Activated CD4-positive, alpha-beta T cell treated with anti-CD3 and anti-CD28 coated beads, Interleukin-2, Interleukin-4, amounts not matched to agents 100 ng/mL and 50 ng/mL, durations not matched to agents 16 hours and 8 hours (primary cell): ENCODE data around the gene PUM1.
A peak's percentile ranks its signal among the peaks of the same experiment; 100 is the strongest.
"Not testable (repeated sequence)": the region's sequence is repeated elsewhere in the genome, so short reads cannot be mapped to it uniquely, and the experiment has no call there.

Experiments
- DNase-seq: peaks from one replicate; pipeline ENCODE4 v3.0.0-alpha.2; 2020; ENCODE audit warnings: low spot score

PUM1 gene

GRCh38 chr1:30995990-30996612 is 69.4 kb downstream of the PUM1 start:
- no peak for DNase-seq

DNA sequence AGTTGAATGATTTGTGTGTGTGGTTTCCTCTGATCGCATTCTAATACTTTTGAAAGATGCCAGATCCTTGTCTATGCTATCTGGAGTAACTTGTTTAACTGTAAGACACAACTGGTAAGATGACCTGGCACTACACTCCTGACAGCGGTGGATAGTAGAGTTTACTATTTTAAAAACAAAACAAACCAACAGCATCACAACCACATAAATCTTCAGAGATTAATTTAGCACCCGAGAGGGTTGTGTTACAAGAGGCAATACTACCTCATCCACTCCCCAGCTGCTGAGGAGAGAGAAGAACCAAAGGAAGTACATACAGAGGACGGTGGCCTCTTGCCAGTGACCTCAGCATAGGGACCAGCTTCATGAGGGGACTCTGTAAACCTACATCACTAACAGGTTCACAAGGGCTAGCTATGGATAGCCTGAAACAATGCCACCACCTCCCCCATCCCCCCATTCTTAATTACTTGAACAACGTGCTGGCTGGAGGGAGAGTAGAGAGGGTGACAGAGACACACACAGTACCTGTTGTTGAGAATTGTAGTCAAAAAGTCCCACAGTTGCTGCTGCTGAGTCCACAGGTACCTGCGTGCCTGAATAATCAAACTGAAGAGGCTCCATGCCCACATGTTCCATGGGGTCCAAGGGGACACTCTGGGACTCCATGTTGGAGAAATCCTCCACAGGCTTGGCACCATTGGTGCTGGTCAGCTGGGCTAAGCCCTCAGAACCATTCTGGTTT is 73.5 kb downstream of the PUM1 start:
- DNase-seq, result no peak

GRCh38 chr1:30990591-30990990 is 74.9 kb downstream of the PUM1 start:
- DNase-seq, result no peak

GRCh38 chr1:30988045-30988444 is 77.5 kb downstream of the PUM1 start:
- no peak for DNase-seq

DNA sequence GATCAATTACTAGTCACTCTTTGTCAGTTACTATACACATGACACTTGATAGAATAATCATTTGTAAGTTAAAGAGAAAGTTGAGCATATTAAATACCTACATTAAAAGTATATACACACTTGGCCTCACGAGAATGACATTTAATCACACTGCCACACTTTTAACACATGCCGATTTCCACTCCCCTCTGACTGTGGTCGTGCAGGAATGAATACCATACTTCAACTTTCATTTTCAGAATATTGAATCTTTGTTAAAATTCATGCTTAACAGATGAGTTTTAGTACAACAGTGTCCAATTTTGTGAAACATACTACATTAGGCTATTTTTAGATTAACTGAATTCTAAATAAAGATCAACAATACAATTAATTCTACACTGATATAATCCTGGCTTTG is 78.8 kb downstream of the PUM1 start:
- DNase-seq, result no peak

DNA sequence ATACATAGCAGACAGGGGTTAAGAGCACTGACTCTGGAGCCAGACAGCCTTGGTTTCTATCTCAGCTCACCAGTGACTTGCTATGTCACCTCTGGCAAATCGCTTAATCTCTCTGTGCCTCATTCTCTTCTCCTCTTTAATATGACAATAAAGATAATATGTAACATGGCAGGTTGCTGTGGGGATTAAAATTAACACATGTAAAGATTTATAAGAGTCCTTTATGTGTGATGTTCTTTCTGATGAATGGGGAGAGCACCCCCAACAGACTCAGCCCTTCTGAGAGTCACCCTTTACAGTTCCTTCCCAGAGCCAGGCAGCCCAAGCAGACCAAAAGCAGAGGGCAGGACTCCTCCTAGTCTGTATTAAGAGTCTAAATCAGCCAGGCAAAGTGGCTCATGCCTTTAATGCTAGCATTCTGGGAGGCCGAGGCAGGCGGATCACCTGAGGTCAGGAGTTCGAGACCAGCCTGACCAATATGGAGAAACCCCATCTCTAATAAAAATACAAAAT is 80.5 kb downstream of the PUM1 start:
- no peak for DNase-seq

DNA sequence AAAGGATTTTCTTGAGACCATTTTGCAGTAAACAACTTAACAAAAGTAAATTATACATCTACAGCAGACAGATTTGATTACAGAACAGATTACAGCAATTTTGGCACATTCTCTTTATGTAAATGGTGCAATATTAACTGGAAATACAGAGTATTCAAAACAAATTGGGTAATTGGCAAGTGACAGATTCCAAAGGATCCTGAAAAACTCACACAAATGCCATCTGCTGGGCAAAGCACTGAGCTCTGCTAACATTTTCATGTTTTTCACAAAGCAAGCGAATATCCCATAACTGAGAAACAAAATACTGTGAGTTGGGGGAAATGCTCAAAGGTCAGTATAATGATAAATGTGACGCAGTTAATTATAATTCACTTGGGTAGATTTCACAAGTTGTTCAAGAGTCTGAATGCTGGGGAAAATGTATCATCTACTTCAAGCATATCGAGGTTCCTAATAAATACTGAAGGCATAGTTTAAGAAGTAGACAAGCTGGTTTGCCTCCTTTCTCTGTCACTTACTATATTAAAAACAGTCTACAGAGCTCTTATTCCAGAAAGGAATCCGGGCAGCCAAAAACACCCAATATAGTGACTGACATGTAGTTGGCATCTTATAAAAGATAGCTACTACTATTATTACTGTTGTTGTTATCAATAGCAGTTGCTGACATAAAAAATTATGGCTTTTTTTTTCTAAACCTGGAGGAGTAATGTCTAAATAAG is 81.2 kb downstream of the PUM1 start:
- DNase-seq, result no peak

- DNase-seq, result no peak
Observed at GRCh38 chr1:30982937-30983336, 82.6 kb downstream of the PUM1 start.

GRCh38 chr1:30982431-30982830 is 83.1 kb downstream of the PUM1 start:
- DNase-seq, result no peak

DNA sequence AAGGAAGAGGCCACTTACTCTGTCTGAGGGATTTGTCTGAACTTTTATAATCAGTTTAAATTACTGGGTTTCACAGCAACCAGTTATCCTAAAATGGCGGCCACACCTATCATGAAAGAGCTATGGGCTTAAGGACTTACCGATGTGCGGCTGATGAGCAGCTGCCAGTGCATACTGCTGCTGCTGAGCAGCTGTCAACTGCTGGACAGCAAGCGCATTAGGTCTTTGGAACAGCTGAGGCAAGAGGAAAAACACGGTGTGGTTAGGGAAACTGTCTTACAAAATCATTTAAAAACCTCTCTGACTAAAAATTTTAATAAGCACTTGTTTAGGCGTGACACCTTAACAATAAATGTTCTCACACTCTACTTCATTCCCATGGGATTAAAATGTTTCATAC is 84.3 kb downstream of the PUM1 start:
- DNase-seq, result no peak

GRCh38 chr1:30977511-30977910 is 88.0 kb downstream of the PUM1 start:
- peak; percentile 27 for DNase-seq

DNA sequence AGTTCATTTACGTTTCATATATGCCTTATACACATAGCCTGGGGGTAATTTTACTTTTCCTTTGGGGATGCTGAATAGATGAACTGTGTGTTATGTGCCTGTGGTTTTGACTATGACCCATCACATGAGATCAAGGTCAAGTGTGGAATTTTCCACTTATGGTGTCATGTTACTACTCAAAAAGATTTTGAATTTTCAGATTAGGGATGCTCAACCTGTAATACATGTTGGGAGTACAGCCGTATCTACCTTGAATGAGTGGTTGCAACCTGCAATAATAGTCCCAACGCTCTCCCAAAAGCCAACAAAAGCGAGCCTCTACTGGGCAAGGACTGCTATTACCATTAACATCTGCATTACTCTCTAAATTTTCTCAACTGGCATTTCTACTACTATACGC is 88.4 kb downstream of the PUM1 start:
- DNase-seq, result peak; percentile 3

DNA sequence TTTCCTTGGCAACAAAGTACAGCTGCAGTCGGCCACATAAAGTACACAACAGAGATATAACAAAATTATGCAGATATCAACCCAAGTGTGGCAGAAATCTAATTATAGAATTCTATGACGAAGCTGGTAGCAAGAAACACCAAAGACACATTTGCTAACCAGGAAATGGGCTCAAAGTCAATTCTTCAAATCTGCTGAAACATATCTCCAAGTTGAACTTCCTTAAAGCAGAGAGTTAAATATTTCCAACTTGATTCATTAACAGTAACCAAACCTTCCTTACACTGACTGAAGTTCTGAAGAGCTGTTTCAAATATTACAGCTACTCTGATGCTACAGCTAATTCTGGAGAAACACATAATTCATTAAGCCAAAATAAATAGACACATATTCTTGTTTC is 89.4 kb downstream of the PUM1 start:
- no peak for DNase-seq

- DNase-seq, result no peak
Observed at GRCh38 chr1:30975217-30975616, 90.3 kb downstream of the PUM1 start.

DNA sequence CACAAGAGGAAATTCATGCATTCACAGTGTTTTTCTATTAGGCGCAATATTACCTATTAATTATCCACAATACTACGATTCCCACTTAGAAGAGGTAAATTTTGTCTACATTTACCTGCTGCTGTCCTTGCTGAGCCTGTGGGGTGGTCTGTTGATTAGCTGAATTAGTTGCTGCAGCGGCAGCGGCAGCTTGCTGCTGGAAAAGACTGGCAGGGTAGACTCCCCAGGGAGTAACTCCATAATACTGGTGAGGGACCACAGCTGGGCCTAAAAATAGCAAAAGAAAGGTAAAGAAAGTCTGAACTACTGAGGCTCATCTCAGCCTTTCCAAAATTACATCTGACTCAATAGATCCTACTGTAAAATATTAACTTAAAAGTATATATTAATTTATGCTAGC is 91.0 kb downstream of the PUM1 start:
- no peak for DNase-seq

GRCh38 chr1:30972349-30972748 is 93.2 kb downstream of the PUM1 start:
- DNase-seq, result not testable (repeated sequence)

DNA sequence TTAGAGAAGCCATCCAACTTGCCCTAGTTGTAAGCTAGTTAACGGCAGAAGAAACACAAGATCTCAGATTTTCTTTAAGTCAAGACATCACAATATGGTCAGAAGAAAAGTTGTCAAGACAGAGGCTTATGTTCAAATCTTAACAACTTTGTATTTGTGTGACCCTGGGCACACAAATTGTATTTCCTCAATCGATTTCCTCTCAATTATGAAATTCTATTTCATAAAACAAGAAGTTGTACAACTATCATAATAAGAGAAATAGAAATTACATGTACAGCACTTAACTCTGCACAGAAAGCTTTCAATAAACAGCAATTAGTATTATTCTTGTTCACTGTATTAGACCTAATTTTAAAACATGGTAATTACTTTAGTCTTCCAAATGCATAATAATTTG is 94.0 kb downstream of the PUM1 start:
- DNase-seq, result no peak

DNA sequence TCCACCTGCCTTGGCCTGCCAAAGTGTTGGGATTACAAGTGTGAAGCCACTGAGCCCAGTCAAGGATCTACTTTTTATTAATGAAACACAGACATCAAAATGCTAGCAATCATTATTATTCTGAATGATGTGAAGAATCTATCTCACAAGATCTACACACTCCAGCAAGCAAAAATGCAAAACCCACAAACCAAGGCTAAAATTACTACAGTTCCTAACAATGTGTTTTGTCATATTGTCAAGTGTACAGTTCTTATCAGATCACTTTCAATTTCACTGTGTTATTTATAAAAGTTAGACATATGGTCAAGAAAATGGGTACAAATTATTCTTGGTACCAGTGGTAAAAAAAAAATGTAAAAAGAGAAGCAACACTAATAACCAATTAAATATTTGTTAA is 95.6 kb downstream of the PUM1 start:
- peak; percentile 22 for DNase-seq

GRCh38 chr1:30968220-30968971 is 97.1 kb downstream of the PUM1 start:
- no peak for DNase-seq

- DNase-seq, result no peak
Observed at GRCh38 chr1:30966690-30967369, 98.7 kb downstream of the PUM1 start.

GRCh38 chr1:30965924-30966599 is 99.5 kb downstream of the PUM1 start:
- DNase-seq, result no peak
